Measurements from ENCODE around the gene EEF1A2.

EEF1A2 gene

GRCh38 chr20:63500902-63501817 lies 2.3 kb upstream of the EEF1A2 start:
- no peak for DNase-seq

GRCh38 chr20:63500151-63500901 lies 1.4 kb upstream of the EEF1A2 start:
- DNase-seq: no peak

GRCh38 chr20:63499338-63499969 lies 571 bp upstream of the EEF1A2 start:
- DNase-seq: no peak

GRCh38 chr20:63497946-63498935 lies 642 bp downstream of the EEF1A2 start:
- DNase-seq: peak in 3 of 56 donors; percentile 25 to 44 (median 26)

- DNase-seq: no peak
These were observed 1.5 kb downstream of the EEF1A2 start for GRCh38 chr20:63497138-63497945.

- DNase-seq: no peak
These were observed 2.2 kb downstream of the EEF1A2 start for GRCh38 chr20:63496596-63497120.

- DNase-seq: peak in 40 of 56 donors; percentile 12 to 74 (median 41)
These were observed 2.9 kb downstream of the EEF1A2 start for GRCh38 chr20:63495741-63496595.

- DNase-seq: no peak
These were observed 3.6 kb downstream of the EEF1A2 start for GRCh38 chr20:63495167-63495720.

GRCh38 chr20:63494420-63495166 lies 4.3 kb downstream of the EEF1A2 start:
- DNase-seq: no peak

GRCh38 chr20:63494084-63494419 lies 4.8 kb downstream of the EEF1A2 start:
- no peak for DNase-seq

- DNase-seq: no peak
These were observed 5.3 kb downstream of the EEF1A2 start for GRCh38 chr20:63493563-63494020.

GRCh38 chr20:63492982-63493381 lies 5.9 kb downstream of the EEF1A2 start:
- DNase-seq: no peak

GRCh38 chr20:63492518-63492917 lies 6.4 kb downstream of the EEF1A2 start:
- DNase-seq: no peak

GRCh38 chr20:63491635-63492230 lies 7.2 kb downstream of the EEF1A2 start:
- DNase-seq: no peak

GRCh38 chr20:63491078-63491477 lies 7.8 kb downstream of the EEF1A2 start:
- DNase-seq: no peak

GRCh38 chr20:63490416-63490815 lies 8.5 kb downstream of the EEF1A2 start:
- DNase-seq: no peak
